ENCODE data around the gene STAB2.

- TF ChIP-seq RXRA (IDR thresholded peaks at IDR 0.05; ENCODE audit: insufficient read depth, low read depth, low read length): no peak
- TF ChIP-seq SP1 (IDR thresholded peaks at IDR 0.05; ENCODE audit: low read depth, low read length): no peak
- no peak for TF ChIP-seq RNF2 (IDR thresholded peaks at IDR 0.05; ENCODE audit: borderline replicate concordance, low read depth, low read length, missing control alignments, poor library complexity, severe bottlenecking)
- no peak for TF ChIP-seq CHD2 (IDR thresholded peaks at IDR 0.05; ENCODE audit: low read length)
- TF ChIP-seq CTCF (IDR thresholded peaks at IDR 0.05; ENCODE audit: control extremely low read depth in 1 of 3, insufficient read depth in 1 of 3, low read depth in 1 of 3, low read length in 3 of 3): no peak
- TF ChIP-seq RAD21 (IDR thresholded peaks at IDR 0.05 in 1 of 2, conservative IDR thresholded peaks at IDR 0.05 in 1 of 2; ENCODE audit: low read depth in 2 of 2, low read length in 2 of 2): no peak
- no peak for TF ChIP-seq POLR2A (IDR thresholded peaks at IDR 0.05; ENCODE audit: control extremely low read depth in 1 of 2, low read depth in 2 of 2, low read length in 2 of 2)
- TF ChIP-seq BACH1 (IDR thresholded peaks at IDR 0.05; ENCODE audit: low read length): no peak
- TF ChIP-seq CEBPB (IDR thresholded peaks at IDR 0.05; ENCODE audit: low read depth, low read length): no peak
- no peak for TF ChIP-seq ATF3 (IDR thresholded peaks at IDR 0.05; ENCODE audit: insufficient read depth, low read depth, low read length)
- TF ChIP-seq EP300 (IDR thresholded peaks at IDR 0.05; ENCODE audit: borderline replicate concordance in 1 of 2, low read depth in 2 of 2, low read length in 2 of 2): no peak
Observed at GRCh38 chr12:103793512-103794045, 206.5 kb downstream of the STAB2 start.
